SU-DHL-6 (cell line): ENCODE results near the gene RABGAP1.

Source experiments
- CTCF ChIP-seq: fragments of 200-600 bp; sonication (generic); IDR thresholded peaks from one replicate; pipeline ENCODE4 v1.5.1; 2017; ENCODE audit warnings: antibody characterized with exemption, mild to moderate bottlenecking, low read length, moderate library complexity; ENCODE audit not compliant: insufficient read depth, poor library complexity, severe bottlenecking
- EZH2phosphoT487 ChIP-seq: fragments of 200-600 bp; sonication (generic), shearing (Covaris generic); conservative IDR thresholded peaks from 2 replicates; pipeline ENCODE4 v1.6.1; 2018; ENCODE audit warnings: mild to moderate bottlenecking, antibody characterized with exemption, low read length, moderate library complexity, mixed read lengths

- no peak for TF ChIP-seq CTCF
- no peak for TF ChIP-seq EZH2phosphoT487
Measured at GRCh38 chr9:123090956-123091355, 150.1 kb downstream of the RABGAP1 start.
